HEK293 (cell line): ENCODE data around the gene ARHGDIA.

Experiments used
- BCL11B ChIP-seq: fragments of 450-650 bp; formaldehyde crosslinking; IDR thresholded peaks from 2 replicates; pipeline ENCODE4 v1.5.1; 2016; ENCODE audit warnings: low read depth, missing biosample characterization, missing genetic modification characterization
- GLI2 ChIP-seq: fragments of 450-650 bp; formaldehyde crosslinking; IDR thresholded peaks from 2 replicates; pipeline ENCODE4; 2017; ENCODE audit warnings: missing biosample characterization, missing genetic modification characterization, low read depth, borderline replicate concordance
- HOXC10 ChIP-seq: sonication (generic); formaldehyde crosslinking; IDR thresholded peaks from 2 replicates; pipeline ENCODE4 v1.8.1; 2023; ENCODE audit warnings: mild to moderate bottlenecking, missing genetic modification reagents
- HOXD13 ChIP-seq: sonication (generic); formaldehyde crosslinking; IDR thresholded peaks from 2 replicates; pipeline ENCODE4 v1.8.0; 2022; ENCODE audit warnings: missing genetic modification reagents, borderline replicate concordance
- OVOL3 ChIP-seq: fragments of 450-650 bp; formaldehyde crosslinking; IDR thresholded peaks from 2 replicates; pipeline ENCODE4 v1.5.1; 2016; ENCODE audit warnings: missing biosample characterization, missing genetic modification characterization
- SCRT1 ChIP-seq: fragments of 450-650 bp; formaldehyde crosslinking; IDR thresholded peaks from 2 replicates; pipeline ENCODE4 v1.5.1; 2016; ENCODE audit warnings: missing biosample characterization, missing genetic modification characterization, borderline replicate concordance
- SP3 ChIP-seq: fragments of 450-650 bp; formaldehyde crosslinking; IDR thresholded peaks from 2 replicates; pipeline ENCODE4 v1.5.1; 2016; ENCODE audit warnings: missing biosample characterization, missing genetic modification characterization
- ZBTB21 ChIP-seq: fragments of 450-650 bp; formaldehyde crosslinking; IDR thresholded peaks from 2 replicates; pipeline ENCODE4 v1.5.1; 2017; ENCODE audit warnings: missing biosample characterization, missing genetic modification characterization
- ZNF157 ChIP-seq: fragments of 450-650 bp; formaldehyde crosslinking; IDR thresholded peaks from 2 replicates; pipeline ENCODE4 v1.5.1; 2016; ENCODE audit warnings: missing biosample characterization, missing genetic modification characterization
- ZNF184 ChIP-seq: fragments of 450-650 bp; IDR thresholded peaks from 2 replicates; pipeline ENCODE4 v1.5.1; 2018; ENCODE audit warnings: missing biosample characterization, mild to moderate bottlenecking, missing genetic modification characterization
- ZNF37A ChIP-seq: fragments of 450-650 bp; IDR thresholded peaks from 2 replicates; pipeline ENCODE4 v1.5.1; 2018; ENCODE audit warnings: missing biosample characterization, missing genetic modification characterization
- ZNF529 ChIP-seq: fragments of 450-650 bp; formaldehyde crosslinking; IDR thresholded peaks from 2 replicates; pipeline ENCODE4 v1.5.1; 2017; ENCODE audit warnings: missing genetic modification characterization, missing biosample characterization; ENCODE audit not compliant: insufficient replicate concordance
- TF ChIP-seq, protein P1 (sequence below): sonication (generic); formaldehyde crosslinking; IDR thresholded peaks from 2 replicates; pipeline ENCODE4 v1.8.1; 2022; ENCODE audit warnings: mild to moderate bottlenecking, moderate library complexity, missing genetic modification reagents
- TF ChIP-seq, protein P2 (sequence below): fragments of 450-650 bp; formaldehyde crosslinking; IDR thresholded peaks from 2 replicates; pipeline ENCODE4 v1.5.1; 2016; ENCODE audit warnings: missing biosample characterization, missing genetic modification characterization
- TF ChIP-seq, protein P3 (sequence below): fragments of 450-650 bp; formaldehyde crosslinking; IDR thresholded peaks from 2 replicates; pipeline ENCODE4 v1.5.1; 2017; ENCODE audit warnings: missing biosample characterization, mild to moderate bottlenecking, missing genetic modification characterization, moderate library complexity
- TF ChIP-seq, protein P4 (sequence below): fragments of 450-650 bp; formaldehyde crosslinking; IDR thresholded peaks from 2 replicates; pipeline ENCODE4 v1.5.1; 2016; ENCODE audit warnings: missing biosample characterization, missing genetic modification characterization
- TF ChIP-seq, protein P5 (sequence below): fragments of 450-650 bp; formaldehyde crosslinking; IDR thresholded peaks from 2 replicates; pipeline ENCODE4 v1.5.1; 2016; ENCODE audit warnings: missing biosample characterization, missing genetic modification characterization
- TF ChIP-seq, protein P6 (sequence below): fragments of 450-650 bp; formaldehyde crosslinking; IDR thresholded peaks from 2 replicates; pipeline ENCODE4 v1.5.1; 2016; ENCODE audit warnings: missing biosample characterization, missing genetic modification characterization
- TF ChIP-seq, protein P7 (sequence below): fragments of 450-650 bp; formaldehyde crosslinking; IDR thresholded peaks from 2 replicates; pipeline ENCODE4 v1.5.1; 2016; ENCODE audit warnings: missing biosample characterization, missing genetic modification characterization, borderline replicate concordance
- TF ChIP-seq, protein P8 (sequence below): fragments of 450-650 bp; formaldehyde crosslinking; IDR thresholded peaks from 2 replicates; pipeline ENCODE4 v1.5.1; 2016; ENCODE audit warnings: missing biosample characterization, missing genetic modification characterization, low read depth

Gene ARHGDIA

DNA sequence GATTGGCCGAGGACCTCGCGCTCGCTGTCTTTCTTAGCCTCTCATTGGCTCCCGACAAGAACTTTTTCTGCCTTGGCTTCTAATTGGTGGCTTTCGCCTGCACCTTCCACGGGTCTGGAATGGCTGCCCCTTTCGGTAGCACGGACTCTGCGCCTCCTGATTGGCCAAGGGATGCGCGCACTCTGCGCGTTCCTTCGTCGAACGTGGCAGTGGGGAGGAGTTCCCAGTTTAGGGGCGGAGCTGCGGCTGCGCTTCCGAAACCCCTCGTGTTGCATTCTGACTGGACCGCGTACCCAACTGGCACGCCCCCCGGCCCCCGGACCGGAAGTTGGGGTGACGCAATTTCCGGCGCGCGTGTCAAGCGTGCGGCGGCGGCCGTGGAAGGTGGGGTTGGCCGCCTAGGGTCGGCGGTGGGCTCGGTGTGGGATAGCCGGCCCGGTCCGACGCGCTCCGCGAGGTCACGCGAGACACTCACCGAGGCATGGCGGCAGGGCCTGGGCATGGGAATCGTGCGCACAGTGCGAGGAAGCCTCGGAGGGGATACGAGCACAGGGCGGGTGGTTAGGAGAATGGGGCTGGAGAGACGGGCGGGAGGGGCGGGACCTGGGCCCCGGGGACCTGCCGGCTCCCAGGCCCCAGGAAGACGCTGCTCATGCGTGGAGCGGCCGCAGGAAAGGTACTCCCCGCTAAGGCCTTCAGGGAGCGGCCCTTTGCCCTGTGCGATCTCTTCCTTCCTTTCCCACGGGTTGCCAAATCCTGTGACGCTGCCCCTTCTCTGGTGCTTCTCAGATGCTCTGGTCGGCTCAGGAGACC lies 10.2 kb downstream of the ARHGDIA start (continued):
- TF ChIP-seq, protein P1, sequence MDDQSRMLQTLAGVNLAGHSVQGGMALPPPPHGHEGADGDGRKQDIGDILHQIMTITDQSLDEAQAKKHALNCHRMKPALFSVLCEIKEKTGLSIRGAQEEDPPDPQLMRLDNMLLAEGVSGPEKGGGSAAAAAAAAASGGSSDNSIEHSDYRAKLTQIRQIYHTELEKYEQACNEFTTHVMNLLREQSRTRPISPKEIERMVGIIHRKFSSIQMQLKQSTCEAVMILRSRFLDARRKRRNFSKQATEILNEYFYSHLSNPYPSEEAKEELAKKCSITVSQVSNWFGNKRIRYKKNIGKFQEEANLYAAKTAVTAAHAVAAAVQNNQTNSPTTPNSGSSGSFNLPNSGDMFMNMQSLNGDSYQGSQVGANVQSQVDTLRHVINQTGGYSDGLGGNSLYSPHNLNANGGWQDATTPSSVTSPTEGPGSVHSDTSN (CRISPR knock-in tag): no peak; the same call in 1 of the 2 replicates
- TF ChIP-seq ZNF157 (no peak), SP3 (peak; percentile 98), GLI2 (tag by site-specific recombination) (no peak), ZNF37A (tag by site-specific recombination) (no peak), HOXD13 (CRISPR knock-in tag) (no peak), ZNF184 (no peak), ZBTB21 (tag by site-specific recombination) (peak; percentile 61), HOXC10 (no peak), BCL11B (tag by site-specific recombination) (no peak), OVOL3 (tag by site-specific recombination) (no peak), SCRT1 (no peak), ZNF529 (tag by site-specific recombination) (no peak)
- TF ChIP-seq, protein P2, sequence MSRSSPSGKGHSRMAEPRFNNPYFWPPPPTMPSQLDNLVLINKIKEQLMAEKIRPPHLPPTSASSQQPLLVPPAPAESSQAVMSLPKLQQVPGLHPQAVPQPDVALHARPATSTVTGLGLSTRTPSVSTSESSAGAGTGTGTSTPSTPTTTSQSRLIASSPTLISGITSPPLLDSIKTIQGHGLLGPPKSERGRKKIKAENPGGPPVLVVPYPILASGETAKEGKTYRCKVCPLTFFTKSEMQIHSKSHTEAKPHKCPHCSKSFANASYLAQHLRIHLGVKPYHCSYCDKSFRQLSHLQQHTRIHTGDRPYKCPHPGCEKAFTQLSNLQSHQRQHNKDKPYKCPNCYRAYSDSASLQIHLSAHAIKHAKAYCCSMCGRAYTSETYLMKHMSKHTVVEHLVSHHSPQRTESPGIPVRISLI (tag by site-specific recombination): no peak
- TF ChIP-seq, protein P3, sequence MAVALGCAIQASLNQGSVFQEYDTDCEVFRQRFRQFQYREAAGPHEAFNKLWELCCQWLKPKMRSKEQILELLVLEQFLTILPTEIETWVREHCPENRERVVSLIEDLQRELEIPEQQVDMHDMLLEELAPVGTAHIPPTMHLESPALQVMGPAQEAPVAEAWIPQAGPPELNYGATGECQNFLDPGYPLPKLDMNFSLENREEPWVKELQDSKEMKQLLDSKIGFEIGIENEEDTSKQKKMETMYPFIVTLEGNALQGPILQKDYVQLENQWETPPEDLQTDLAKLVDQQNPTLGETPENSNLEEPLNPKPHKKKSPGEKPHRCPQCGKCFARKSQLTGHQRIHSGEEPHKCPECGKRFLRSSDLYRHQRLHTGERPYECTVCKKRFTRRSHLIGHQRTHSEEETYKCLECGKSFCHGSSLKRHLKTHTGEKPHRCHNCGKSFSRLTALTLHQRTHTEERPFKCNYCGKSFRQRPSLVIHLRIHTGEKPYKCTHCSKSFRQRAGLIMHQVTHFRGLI (tag by site-specific recombination): peak; percentile 82
- TF ChIP-seq, protein P4, sequence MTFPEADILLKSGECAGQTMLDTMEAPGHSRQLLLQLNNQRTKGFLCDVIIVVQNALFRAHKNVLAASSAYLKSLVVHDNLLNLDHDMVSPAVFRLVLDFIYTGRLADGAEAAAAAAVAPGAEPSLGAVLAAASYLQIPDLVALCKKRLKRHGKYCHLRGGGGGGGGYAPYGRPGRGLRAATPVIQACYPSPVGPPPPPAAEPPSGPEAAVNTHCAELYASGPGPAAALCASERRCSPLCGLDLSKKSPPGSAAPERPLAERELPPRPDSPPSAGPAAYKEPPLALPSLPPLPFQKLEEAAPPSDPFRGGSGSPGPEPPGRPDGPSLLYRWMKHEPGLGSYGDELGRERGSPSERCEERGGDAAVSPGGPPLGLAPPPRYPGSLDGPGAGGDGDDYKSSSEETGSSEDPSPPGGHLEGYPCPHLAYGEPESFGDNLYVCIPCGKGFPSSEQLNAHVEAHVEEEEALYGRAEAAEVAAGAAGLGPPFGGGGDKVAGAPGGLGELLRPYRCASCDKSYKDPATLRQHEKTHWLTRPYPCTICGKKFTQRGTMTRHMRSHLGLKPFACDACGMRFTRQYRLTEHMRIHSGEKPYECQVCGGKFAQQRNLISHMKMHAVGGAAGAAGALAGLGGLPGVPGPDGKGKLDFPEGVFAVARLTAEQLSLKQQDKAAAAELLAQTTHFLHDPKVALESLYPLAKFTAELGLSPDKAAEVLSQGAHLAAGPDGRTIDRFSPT (tag by site-specific recombination): no peak
- TF ChIP-seq, protein P5, sequence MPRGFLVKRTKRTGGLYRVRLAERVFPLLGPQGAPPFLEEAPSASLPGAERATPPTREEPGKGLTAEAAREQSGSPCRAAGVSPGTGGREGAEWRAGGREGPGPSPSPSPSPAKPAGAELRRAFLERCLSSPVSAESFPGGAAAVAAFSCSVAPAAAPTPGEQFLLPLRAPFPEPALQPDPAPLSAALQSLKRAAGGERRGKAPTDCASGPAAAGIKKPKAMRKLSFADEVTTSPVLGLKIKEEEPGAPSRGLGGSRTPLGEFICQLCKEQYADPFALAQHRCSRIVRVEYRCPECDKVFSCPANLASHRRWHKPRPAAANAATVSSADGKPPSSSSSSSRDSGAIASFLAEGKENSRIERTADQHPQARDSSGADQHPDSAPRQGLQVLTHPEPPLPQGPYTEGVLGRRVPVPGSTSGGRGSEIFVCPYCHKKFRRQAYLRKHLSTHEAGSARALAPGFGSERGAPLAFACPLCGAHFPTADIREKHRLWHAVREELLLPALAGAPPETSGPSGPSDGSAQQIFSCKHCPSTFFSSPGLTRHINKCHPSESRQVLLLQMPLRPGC: peak; percentile 44; the same call in 1 of the 2 replicates
- TF ChIP-seq, protein P6, sequence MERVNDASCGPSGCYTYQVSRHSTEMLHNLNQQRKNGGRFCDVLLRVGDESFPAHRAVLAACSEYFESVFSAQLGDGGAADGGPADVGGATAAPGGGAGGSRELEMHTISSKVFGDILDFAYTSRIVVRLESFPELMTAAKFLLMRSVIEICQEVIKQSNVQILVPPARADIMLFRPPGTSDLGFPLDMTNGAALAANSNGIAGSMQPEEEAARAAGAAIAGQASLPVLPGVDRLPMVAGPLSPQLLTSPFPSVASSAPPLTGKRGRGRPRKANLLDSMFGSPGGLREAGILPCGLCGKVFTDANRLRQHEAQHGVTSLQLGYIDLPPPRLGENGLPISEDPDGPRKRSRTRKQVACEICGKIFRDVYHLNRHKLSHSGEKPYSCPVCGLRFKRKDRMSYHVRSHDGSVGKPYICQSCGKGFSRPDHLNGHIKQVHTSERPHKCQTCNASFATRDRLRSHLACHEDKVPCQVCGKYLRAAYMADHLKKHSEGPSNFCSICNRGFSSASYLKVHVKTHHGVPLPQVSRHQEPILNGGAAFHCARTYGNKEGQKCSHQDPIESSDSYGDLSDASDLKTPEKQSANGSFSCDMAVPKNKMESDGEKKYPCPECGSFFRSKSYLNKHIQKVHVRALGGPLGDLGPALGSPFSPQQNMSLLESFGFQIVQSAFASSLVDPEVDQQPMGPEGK (tag by site-specific recombination): peak; percentile 89
- TF ChIP-seq, protein P7, sequence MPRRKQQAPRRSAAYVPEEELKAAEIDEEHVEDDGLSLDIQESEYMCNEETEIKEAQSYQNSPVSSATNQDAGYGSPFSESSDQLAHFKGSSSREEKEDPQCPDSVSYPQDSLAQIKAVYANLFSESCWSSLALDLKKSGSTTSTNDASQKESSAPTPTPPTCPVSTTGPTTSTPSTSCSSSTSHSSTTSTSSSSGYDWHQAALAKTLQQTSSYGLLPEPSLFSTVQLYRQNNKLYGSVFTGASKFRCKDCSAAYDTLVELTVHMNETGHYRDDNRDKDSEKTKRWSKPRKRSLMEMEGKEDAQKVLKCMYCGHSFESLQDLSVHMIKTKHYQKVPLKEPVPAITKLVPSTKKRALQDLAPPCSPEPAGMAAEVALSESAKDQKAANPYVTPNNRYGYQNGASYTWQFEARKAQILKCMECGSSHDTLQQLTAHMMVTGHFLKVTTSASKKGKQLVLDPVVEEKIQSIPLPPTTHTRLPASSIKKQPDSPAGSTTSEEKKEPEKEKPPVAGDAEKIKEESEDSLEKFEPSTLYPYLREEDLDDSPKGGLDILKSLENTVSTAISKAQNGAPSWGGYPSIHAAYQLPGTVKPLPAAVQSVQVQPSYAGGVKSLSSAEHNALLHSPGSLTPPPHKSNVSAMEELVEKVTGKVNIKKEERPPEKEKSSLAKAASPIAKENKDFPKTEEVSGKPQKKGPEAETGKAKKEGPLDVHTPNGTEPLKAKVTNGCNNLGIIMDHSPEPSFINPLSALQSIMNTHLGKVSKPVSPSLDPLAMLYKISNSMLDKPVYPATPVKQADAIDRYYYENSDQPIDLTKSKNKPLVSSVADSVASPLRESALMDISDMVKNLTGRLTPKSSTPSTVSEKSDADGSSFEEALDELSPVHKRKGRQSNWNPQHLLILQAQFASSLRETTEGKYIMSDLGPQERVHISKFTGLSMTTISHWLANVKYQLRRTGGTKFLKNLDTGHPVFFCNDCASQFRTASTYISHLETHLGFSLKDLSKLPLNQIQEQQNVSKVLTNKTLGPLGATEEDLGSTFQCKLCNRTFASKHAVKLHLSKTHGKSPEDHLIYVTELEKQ (tag by site-specific recombination): no peak; the same call in 1 of the 2 replicates
- TF ChIP-seq, protein P8, sequence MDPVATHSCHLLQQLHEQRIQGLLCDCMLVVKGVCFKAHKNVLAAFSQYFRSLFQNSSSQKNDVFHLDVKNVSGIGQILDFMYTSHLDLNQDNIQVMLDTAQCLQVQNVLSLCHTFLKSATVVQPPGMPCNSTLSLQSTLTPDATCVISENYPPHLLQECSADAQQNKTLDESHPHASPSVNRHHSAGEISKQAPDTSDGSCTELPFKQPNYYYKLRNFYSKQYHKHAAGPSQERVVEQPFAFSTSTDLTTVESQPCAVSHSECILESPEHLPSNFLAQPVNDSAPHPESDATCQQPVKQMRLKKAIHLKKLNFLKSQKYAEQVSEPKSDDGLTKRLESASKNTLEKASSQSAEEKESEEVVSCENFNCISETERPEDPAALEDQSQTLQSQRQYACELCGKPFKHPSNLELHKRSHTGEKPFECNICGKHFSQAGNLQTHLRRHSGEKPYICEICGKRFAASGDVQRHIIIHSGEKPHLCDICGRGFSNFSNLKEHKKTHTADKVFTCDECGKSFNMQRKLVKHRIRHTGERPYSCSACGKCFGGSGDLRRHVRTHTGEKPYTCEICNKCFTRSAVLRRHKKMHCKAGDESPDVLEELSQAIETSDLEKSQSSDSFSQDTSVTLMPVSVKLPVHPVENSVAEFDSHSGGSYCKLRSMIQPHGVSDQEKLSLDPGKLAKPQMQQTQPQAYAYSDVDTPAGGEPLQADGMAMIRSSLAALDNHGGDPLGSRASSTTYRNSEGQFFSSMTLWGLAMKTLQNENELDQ (tag by site-specific recombination): no peak
